DND-41 (cell line): Measurements from ENCODE around the gene NR3C1.

Experiments used
- CTCF ChIP-seq: IDR thresholded peaks from 2 replicates; pipeline ENCODE4 v1.5.1; 2012; ENCODE audit warnings: borderline replicate concordance, low read length, moderate library complexity, mild to moderate bottlenecking; ENCODE audit not compliant: poor library complexity, severe bottlenecking; ENCODE audit errors: extremely low read depth
- EZH2 ChIP-seq: IDR thresholded peaks from 3 replicates; pipeline ENCODE4 v1.6.1; 2012; ENCODE audit warnings: borderline replicate concordance, low read depth, mild to moderate bottlenecking, moderate library complexity, low read length, inconsistent platforms; ENCODE audit not compliant: severe bottlenecking

DNA sequence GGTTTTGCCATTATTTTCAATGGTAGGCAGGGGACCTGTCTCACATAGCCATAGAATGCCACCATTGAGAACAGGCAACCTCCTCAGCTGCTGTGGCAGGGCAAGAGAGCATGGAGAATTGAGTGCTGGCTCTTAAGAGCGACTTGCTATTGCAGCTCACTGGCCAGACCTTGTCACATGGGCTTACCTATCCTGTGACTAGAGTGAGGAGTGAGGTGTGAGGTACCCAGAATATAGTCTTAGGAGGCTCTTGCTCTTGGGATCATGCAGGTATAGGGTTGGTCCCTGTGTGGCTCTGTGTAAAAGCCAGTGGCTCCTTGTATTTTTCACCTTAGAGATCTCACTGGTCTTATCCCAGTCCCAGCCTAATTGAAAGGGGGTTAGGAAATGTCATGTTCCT lies 39.8 kb upstream of the NR3C1 start:
- TF ChIP-seq CTCF (no peak), EZH2 (no peak)
